Kidney (tissue), 14 donors: ENCODE results near the gene RBM17. TPM values are rescaled to one million over a fixed set of nuclear protein-coding genes. Genes with fewer than 3 reads are reported as not detected.

Experiments
- DNase-seq, 5 donors: peaks; one replicate each; pipeline ENCODE4 v3.0.0-alpha.2; 2013 to 2020
- FAIRE-seq: peaks from 2 replicates; lab custom pipeline; 2012; peaks lifted over from hg19 to GRCh38; lab: Jason Lieb, UNC
- H3K27ac ChIP-seq, 2 donors: one replicate each; pipeline ENCODE4 v1.7.0; 2013; ENCODE audit warnings: low read depth in 2 of 2, low read length in 2 of 2, inconsistent platforms in 1 of 2
- H3K27me3 ChIP-seq: one replicate; pipeline ENCODE4 v1.7.1; 2013; ENCODE audit warnings: low read length, inconsistent platforms; ENCODE audit not compliant: control insufficient read depth, insufficient read depth
- H3K36me3 ChIP-seq, 3 donors: one replicate each; pipeline versions ENCODE4 v1.7.0 to v1.7.1; 2013; ENCODE audit warnings: low read length in 3 of 3, control low read depth in 1 of 3, inconsistent platforms in 1 of 3; ENCODE audit not compliant: insufficient read depth in 3 of 3, control insufficient read depth in 2 of 3
- H3K4me1 ChIP-seq, 3 donors: one replicate each; pipeline versions ENCODE4 v1.7.0 to v1.7.1; 2013; ENCODE audit warnings: low read length in 3 of 3, inconsistent platforms in 1 of 3, low read depth in 1 of 3; ENCODE audit not compliant: control insufficient read depth in 2 of 3, insufficient read depth in 2 of 3
- H3K4me3 ChIP-seq, 3 donors: one replicate each; pipeline versions ENCODE4 v1.7.0 to v1.8.1; 2013; ENCODE audit warnings: low read length in 3 of 3, control low read depth in 1 of 3, inconsistent platforms in 1 of 3
- H3K9ac ChIP-seq, 3 donors: one replicate each; pipeline versions ENCODE4 v1.7.0 to v1.7.1; 2013; ENCODE audit warnings: low read length in 3 of 3, control low read depth in 1 of 3, inconsistent platforms in 1 of 3
- H3K9me3 ChIP-seq, 3 donors: one replicate each; pipeline versions ENCODE4 v1.7.0 to v1.7.1; 2013; ENCODE audit warnings: low read length in 3 of 3, control low read depth in 1 of 3, inconsistent platforms in 1 of 3; ENCODE audit not compliant: control insufficient read depth in 2 of 3, insufficient read depth in 1 of 3
- intact Hi-C: fragments of 100-400 bp; cut with DNase I; formaldehyde crosslinking; loops from one replicate; pipeline ENCODE4 v1.11.1; 2022
- polyA plus RNA-seq: library from polyadenylated mRNA; stranded (reverse); fragments of 350-450 nt; fragmentation: Illumina TruSeq; extraction: RNeasy Lipid Tissue Mini Kit (QIAGEN cat#74804); gene quantifications from one replicate; pipeline ENCODE4 v1.2.3, GENCODE V29; 2014; ENCODE audit warnings: low read depth, low replicate concordance; ENCODE audit not compliant: insufficient read depth
- total RNA-seq: library from RNA; stranded (reverse); fragmentation: NEBNext Ultra II Directional; extraction: Animal tissue kit (Norgen Biotek cat#: 25700); gene quantifications from one replicate; pipeline ENCODE4 v1.2.1, GENCODE V29; 2021
- TF ChIP-seq, protein P1 (sequence below): IDR thresholded peaks from 3 replicates; pipeline ENCODE4 v1.5.1; 2012; ENCODE audit warnings: mild to moderate bottlenecking, moderate library complexity, borderline replicate concordance; ENCODE audit not compliant: insufficient read depth; ENCODE audit errors: extremely low read depth
- donor health status: control.
- donor health status: control.
- donor health status: control.
- donor health status: control.
- donor health status: control.
- donor health status: DM: yes; HTN: yes; CAD: no.
- donor health status: Normal renal cell carcinoma (clear cell type).

Gene RBM17
- total and polyA plus RNA-seq, 2 donors from 2014 or later, result 46.4 to 91.9 TPM

DNA sequence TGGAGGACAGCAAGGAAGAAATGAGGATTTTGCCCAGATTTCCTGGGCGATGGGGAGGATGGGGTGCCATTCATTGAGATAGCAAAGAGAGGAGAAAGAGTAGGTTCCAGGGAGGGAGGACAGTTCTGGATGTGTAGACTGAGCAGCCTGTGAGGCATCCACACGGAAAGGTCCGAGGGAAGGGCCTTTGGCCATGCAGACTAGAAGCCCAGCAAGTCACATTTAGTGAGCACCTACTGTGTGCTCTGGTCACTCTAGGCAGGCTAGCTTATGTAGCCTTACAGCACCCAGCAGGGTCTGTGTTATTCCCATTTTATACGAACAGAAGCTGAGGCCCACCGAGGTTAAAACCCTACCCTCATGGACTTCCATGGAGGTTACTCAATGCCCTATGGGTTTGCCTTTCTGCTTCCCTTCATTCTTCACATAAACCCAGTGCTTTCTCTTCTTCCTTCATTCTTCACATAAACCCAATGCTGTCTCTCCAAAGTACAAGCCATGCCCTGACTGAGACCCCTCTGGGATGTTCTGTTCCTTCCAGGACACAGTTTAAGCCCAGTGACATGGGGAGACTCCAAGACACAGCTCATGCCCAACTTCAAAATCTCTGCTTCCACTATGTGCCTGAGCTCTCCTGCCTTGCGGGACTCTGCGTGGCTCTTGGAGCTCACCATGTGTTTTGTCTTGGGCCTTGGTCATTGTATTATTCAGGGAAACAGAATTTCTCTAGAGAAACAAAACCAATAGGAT lies 40.4 kb upstream of the RBM17 start:
- TF ChIP-seq, protein P1, sequence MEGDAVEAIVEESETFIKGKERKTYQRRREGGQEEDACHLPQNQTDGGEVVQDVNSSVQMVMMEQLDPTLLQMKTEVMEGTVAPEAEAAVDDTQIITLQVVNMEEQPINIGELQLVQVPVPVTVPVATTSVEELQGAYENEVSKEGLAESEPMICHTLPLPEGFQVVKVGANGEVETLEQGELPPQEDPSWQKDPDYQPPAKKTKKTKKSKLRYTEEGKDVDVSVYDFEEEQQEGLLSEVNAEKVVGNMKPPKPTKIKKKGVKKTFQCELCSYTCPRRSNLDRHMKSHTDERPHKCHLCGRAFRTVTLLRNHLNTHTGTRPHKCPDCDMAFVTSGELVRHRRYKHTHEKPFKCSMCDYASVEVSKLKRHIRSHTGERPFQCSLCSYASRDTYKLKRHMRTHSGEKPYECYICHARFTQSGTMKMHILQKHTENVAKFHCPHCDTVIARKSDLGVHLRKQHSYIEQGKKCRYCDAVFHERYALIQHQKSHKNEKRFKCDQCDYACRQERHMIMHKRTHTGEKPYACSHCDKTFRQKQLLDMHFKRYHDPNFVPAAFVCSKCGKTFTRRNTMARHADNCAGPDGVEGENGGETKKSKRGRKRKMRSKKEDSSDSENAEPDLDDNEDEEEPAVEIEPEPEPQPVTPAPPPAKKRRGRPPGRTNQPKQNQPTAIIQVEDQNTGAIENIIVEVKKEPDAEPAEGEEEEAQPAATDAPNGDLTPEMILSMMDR, result no peak
- no peaks in the 10 kb centered on the region for H3K9me3 ChIP-seq
- H3K4me3 ChIP-seq, result no peak overlapping the region
- DNase-seq (no peak), FAIRE-seq (no peak)
- intact Hi-C loops, result no loop called here
- no peaks in the 10 kb centered on the region for H3K27me3 ChIP-seq
- H3K9ac ChIP-seq, result no peak overlapping the region
- H3K36me3 ChIP-seq, result no peaks in the 10 kb centered on the region
- H3K4me1 ChIP-seq, result peaks cover 0 to 10% (median 10%) of the 10 kb centered on the region in 3 donors
- H3K27ac ChIP-seq, result no peak overlapping the region

DNA sequence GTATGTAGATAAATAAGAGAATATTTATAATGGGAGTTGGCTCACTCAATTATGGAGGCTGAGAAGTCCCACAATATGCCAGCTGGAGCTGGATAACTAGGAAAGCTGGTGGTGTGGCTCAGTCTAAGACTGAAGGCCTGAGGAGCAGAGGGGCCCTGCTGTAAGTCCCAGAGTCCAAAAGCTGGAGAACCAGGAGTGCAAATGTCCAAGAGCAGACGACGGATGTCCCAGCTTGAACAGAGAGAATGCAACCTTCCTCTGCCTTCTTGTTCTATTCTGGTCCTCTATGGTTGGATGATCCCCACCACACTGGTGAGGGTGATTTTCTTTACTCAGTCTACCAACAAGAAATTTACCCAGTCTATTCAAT lies 39.8 kb upstream of the RBM17 start:
- Histone ChIP-seq H3K9me3 (no peaks in the 10 kb centered on the region), H3K36me3 (no peaks in the 10 kb centered on the region), H3K4me1 (peaks cover 0 to 14% (median 13%) of the 10 kb centered on the region in 3 donors), H3K4me3 (no peak overlapping the region), H3K27me3 (no peaks in the 10 kb centered on the region), H3K27ac (no peak overlapping the region), H3K9ac (no peak overlapping the region)
- intact Hi-C loops, result no loop called here
- TF ChIP-seq, protein P1, result no peak
- FAIRE-seq, result no peak
- no peak for DNase-seq

DNA sequence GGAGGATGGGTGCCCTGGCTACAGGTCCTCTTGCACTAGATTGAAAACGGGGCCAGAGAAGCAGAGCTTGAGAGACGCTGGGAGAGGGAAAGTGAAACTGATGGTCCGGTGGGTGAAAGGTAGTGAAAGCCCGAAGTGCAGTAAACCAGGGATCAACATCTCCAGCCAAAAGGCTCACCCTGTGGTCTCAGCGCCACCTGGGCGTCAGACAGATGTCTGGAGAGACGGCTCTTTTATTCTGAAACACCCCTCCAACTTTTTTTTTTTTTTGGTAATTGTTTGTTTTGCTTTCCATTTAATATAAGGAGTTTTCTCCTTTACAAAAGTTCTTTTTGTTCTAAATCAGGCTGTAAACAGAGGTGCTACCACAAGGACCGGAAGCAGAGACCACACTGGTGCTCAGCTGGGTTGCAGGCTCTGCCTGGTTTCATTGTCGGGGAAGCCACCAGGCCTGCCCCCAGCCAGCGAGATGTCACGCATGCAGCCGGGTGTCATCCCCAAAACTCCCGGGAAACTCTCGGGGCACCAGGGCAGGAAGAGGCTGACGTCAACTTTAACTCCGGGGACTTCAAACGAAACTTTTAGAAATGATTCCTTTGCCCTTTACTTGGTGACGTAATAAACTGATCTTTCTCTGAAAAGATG lies 37.9 kb upstream of the RBM17 start:
- Histone ChIP-seq H3K4me3 (peak overlapping the region; percentile 11 to 56 (median 35)), H3K27ac (peak overlapping the region; percentile 39 to 68), H3K4me1 (peaks cover 0 to 18% (median 15%) of the 10 kb centered on the region in 3 donors), H3K9ac (peak overlapping the region in 2 of 3 donors; percentile 12 to 56), H3K36me3 (no peaks in the 10 kb centered on the region), H3K27me3 (no peaks in the 10 kb centered on the region), H3K9me3 (no peaks in the 10 kb centered on the region)
- TF ChIP-seq, protein P1, result peak; percentile 37
- DNase-seq, result peak in 3 of 5 donors; percentile 18 to 88 (median 57)
- intact Hi-C loops, result no loop called here
- no peak for FAIRE-seq
